ENCODE data around the gene TTLL11.

The TTLL11 gene

DNA sequence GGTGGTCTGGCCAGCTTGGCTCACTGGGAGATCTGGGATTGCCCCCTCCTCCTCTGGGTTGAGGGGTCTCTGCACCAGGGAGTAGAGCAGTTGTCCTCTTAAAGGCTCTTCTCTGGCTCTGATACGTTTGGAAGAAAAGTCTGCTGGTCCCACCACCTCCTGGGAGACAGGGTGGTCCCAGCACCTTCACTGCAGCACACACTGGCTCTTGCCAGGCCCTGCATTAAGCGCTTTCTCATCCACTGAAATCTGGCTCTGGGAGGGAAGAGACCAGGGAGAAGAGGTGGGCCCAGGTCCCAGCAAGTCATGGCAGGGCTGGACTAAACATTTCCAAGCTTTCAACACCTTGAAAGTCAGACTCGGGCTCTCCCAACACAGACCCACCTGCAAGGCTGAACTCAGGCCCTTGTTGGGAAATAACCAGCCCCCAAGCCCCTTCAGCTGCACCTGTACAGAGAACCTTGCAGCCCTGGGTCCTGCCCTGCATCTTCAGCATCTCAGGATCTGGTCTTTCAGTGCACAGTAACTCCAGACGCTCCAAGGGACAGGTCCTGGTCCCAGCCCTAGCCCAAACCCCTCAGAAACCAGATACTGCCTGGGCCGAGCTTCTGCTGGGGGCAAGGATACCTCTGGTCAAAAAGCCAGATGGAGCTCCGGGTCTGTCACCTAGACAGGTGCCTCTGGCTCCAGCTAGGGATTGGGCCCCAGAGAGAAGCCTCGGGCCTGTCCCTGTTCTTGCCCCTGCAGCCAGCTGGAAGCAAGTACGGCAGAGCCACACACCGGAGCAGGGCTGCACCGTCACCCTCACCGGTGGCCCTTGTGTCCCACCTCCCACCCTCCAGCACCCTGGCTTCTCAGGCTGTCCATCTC lies 307.2 kb downstream of the TTLL11 start:
- DNase-seq (ENCODE audit: low read depth) = no peak

- no peak for DNase-seq (ENCODE audit: low read depth)
Measured at GRCh38 chr9:121784731-121785411, 308.2 kb downstream of the TTLL11 start.

- no peak for DNase-seq (ENCODE audit: low read depth)
Measured at GRCh38 chr9:121783521-121784507, 309.3 kb downstream of the TTLL11 start.

- no peak for DNase-seq (ENCODE audit: low read depth)
Measured at GRCh38 chr9:121783111-121783510, 310.0 kb downstream of the TTLL11 start.

GRCh38 chr9:121782514-121783110 lies 310.5 kb downstream of the TTLL11 start:
- no peak for DNase-seq (ENCODE audit: low read depth)

DNA sequence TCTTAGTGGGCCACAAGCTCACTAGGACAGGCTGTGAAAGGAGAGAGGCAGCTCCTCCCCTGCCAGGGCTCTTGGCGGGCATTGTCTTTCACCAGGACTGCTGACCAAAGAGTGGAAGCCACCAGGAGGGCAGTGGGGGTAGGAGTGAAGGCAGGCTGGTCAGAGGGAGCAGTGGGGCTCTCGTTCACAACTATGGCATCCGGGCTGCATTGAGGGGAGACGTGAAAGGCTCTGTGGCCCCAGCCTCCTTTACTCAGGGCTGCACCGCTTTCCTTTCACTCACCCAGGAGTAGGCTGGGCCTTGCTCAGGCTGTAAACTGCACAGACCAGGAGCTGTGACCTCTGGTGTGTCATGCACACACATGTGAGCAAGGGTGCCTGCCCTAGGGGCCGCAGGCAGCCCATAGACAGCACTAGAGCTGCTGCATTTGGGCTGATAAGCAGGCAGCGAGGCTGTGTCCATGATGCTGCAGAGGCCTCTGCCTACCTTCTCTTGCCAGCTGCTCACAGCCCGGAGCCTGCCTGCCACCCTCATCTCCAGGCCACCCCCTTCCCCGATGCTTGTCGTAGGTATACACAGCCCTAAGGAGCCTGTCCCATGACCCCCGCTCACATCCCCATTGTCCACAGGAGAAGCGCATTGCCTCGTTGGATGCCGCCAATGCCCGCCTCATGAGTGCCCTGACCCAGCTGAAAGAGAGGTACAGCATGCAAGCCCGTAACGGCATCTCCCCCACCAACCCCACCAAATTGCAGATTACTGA lies 311.2 kb downstream of the TTLL11 start:
- DNase-seq (ENCODE audit: low read depth) = no peak

- no peak for DNase-seq (ENCODE audit: low read depth)
Measured at GRCh38 chr9:121781145-121781548, 312.0 kb downstream of the TTLL11 start.

GRCh38 chr9:121780177-121781040 lies 312.7 kb downstream of the TTLL11 start:
- DNase-seq (ENCODE audit: low read depth) = no peak

GRCh38 chr9:121779381-121780117 lies 313.6 kb downstream of the TTLL11 start:
- no peak for DNase-seq (ENCODE audit: low read depth)

DNA sequence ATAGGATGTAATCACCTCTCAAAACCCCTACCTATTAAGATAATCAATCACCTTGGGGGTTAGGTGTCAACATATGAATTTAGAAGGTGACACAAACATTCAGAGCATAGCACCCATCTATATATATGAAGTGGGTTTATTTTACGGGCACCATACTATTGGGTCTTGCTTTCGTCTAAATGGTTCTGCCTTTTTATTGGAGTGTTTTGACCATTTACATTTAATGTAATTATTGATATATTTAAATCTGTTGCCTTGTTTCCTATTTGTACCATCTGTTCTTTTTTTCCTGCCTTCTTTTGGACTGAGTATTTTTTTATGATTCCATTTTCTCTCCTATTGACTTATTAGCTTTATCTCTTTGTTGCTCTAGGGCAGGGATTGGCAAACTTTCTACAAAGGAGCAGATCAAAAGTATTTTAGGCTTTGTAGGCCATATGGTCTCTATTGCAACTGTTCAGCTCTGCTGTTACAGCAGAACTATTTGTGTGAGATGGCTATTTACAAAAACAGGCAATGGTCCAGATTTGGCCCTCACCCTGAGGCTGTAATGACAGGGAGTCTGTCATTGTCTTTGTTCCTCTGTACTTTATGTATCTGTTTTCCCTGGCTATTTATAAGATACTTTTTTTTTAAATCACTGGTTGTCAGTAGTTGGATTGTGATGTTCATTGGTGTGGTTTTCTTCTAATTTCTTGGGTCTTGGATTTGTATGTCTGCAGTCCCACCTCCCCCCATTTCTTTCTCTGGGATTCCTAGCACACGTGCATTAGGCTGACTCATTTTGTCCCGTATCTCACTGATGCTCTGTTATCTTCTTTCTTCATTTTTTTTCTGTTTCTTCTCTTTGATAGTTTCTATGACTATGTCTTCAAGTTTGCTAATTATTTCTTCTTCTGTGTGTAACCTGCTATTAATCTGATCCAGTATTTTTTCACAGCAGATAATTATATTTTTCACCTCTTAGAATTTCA lies 314.6 kb downstream of the TTLL11 start:
- DNase-seq (ENCODE audit: low read depth) = no peak

DNA sequence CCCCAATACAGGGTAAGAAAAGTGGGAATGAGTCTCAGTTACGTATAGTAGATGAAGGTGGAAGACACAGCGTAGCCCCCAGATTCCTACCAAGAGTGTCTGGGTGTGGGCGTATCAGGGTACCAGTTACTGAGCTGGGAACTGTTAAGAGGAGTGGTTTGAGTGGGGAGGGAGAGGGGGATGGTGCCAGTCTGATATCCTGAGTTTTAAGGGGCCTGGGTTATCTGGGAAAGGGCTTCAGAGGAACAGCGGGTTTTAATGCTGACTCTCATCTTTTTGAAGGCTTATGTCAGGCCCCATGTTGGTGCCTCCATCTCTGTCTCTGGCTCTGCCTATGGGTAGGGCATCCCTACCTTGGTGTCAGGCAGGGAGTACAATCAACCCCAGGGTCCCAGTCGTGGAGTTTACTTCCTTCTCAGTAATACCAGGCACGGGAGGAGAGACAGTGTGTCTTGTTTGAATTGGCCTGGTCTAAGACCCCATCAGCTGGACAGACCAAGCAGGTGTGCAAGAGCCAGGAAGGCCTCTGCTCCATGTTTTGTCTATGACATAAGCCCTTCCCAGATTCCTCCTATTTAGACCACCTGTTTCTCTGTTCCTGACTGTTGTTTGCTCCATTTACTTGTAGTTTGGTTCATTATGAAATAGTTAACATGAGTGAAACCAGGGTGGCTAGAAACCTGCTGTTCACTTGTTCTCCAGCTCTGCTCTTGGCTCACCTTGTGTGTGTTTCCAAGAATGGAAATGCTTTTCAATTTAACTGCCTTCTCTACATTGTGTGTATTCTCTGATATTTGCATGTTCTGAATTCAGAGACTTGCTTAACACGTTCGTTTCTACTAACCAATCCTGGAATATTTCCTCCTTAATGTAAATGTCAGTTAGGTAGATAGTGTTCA lies 316.1 kb downstream of the TTLL11 start:
- DNase-seq (ENCODE audit: low read depth) = no peak

DNA sequence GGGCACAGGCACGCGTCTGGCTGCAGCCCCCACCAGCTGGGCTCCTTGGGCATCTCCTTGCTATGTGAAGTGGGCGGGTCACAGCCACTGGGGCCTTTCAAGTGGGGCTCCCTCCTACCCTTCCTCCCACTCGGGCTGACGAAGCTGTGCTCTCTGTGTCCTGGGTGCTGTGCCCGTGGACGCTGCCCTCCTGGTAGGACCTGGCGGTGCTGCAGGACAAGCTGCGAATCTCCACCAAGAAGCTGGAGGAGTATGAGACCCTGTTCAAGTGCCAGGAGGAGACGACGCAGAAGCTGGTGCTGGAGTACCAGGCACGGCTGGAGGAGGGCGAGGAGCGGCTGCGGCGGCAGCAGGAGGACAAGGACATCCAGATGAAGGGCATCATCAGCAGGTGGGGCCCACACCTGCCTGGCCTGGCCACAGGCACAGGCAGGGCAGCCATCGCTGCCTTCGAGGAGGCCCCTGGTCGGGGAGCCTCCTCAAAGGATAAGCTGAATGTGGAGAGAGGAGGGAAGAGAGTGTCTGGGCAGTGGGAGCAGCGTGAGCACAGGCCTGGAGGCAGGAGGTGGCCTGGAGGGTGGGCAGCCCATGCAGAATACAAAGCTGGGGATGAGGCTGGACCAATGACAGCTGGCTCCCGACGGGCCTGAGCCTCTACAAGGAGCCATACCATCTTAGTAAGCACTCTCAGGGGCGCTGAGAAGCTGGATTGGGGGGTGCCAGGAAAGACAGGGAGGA lies 316.9 kb downstream of the TTLL11 start:
- DNase-seq (ENCODE audit: low read depth) = no peak

DNA sequence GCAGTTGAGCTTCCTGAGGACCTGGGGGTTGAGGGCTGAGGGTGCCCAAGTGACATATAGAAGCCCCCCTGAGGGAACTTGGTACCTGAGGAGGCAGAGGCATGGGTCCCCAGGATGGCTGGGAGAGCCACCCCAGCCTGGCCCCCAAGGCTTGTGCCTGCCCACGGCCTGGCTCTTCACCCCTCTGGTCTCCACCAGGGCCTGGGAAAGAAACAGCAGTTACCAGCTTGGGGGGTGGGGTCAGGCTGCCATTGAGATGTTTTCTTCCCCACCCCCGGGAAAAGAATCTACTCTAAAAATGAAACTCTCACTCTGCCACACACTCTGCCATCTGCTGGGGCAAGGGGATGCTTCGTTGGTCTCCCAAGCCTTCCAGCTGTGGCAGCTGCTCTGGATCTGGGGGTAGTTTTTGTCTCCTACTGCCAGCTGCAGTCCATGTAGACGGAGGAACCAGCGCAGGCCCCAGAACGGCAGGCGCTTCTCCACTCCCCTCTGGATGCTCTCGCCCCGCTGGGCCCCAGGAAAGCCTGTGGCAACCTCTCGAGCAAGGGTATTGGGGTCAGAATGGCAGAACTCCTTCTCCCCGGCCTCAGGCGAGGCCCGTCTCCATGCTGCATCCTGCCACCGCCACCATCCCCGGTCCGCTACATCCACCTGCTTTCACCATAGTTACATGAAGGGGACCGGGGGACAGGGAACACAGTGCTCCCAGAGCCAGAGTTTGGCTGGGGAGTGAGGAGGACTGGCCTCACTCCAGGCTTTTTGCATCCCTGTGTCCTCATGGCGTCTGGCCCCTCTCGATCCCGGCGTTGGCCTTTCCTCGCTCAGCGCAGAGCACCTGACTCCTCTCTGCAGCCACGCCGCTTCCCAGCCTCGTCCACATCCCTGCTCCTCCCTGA lies 318.1 kb downstream of the TTLL11 start:
- DNase-seq (ENCODE audit: low read depth) = no peak

DNA sequence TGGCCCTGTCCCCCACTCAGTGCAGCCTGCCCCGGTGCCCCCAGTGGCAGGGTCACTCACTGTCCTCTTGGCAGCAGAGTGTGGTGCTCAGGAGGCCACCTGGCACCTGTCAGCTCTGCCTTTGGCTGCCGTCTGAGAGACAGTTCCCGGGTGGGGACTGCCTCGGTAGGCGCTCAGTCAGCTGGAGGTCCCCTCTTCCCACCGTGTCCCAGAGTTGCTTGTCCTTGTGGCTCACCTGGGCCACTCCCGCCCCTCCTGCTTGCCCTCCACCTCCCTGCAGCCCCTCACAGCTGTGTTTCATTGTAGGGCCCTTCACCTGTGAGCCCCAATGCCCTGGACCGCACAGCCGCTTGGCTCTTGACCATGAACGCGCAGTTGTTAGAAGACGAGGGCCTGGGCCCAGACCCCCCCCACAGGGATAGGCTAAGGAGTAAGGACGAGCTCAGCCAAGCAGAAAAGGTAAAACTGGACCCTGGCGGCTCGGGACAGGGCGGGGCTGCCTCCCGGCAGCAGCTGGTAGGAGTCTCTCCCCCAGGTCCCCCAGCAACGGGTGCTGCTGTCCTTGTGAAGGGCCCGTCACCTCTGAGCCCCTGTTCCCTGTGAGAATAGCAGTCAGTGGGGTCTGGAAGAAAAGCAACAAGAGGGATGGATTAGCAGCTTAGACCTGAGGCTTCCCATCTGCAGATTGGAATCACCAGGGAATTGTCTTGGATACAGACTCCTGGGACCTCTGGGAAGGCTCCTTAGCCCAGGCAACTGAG lies 319.0 kb downstream of the TTLL11 start:
- DNase-seq (ENCODE audit: low read depth) = no peak

All from HS-5 (cell line).